Neural progenitor cell (in vitro differentiated cells): ENCODE measurements around the gene FES.

Experiments
- CTCF ChIP-seq: fragments of 200-600 bp; sonication (generic); IDR thresholded peaks from 2 replicates; pipeline ENCODE4 v1.5.1; 2017; ENCODE audit warnings: antibody characterized with exemption, mild to moderate bottlenecking
- EZH2phosphoT487 ChIP-seq: fragments of 200-600 bp; sonication (generic); IDR thresholded peaks from 2 replicates; pipeline ENCODE4 v1.6.1; 2017; ENCODE audit warnings: antibody characterized with exemption

GRCh38 chr15:90934256-90934948, 50.1 kb downstream of the FES start:
- no peak for TF ChIP-seq EZH2phosphoT487
- peak; percentile 89 for TF ChIP-seq CTCF
